SK-N-MC (cell line): ENCODE data around the gene SUPT20HL1.

Experiments
- DNase-seq: peaks from one replicate; pipeline ENCODE4 v3.0.0-alpha.2; 2011; ENCODE audit warnings: low read depth, low spot score
- H3K27ac ChIP-seq: fragments of 200-600 bp; sonication (generic); 2 replicates; pipeline ENCODE4 v1.5.1; 2016; ENCODE audit warnings: mixed run types
- H3K36me3 ChIP-seq: fragments of 200-600 bp; sonication (generic); 2 replicates; pipeline ENCODE4 v1.6.1; 2017; ENCODE audit warnings: antibody characterized with exemption, low read length, mixed read lengths; ENCODE audit not compliant: insufficient read depth
- H3K4me3 ChIP-seq: fragments of 200-600 bp; sonication (generic); 2 replicates; pipeline ENCODE4 v1.5.1; 2016
- H3K9ac ChIP-seq: fragments of 200-600 bp; sonication (generic); 2 replicates; pipeline ENCODE4 v1.8.0; 2017; ENCODE audit warnings: mixed run types, mixed read lengths; ENCODE audit not compliant: insufficient read length
- H3K9me3 ChIP-seq: fragments of 200-600 bp; sonication (generic); 2 replicates; pipeline ENCODE4 v1.6.1; 2017; ENCODE audit warnings: low read depth, mild to moderate bottlenecking, antibody characterized with exemption, low read length, moderate library complexity, mixed read lengths
- EZH2 ChIP-seq: fragments of 200-600 bp; sonication (generic); IDR thresholded peaks from one replicate; pipeline ENCODE4 v1.6.1; 2017; ENCODE audit warnings: antibody characterized with exemption
- FOXP2 ChIP-seq: optimal IDR thresholded peaks from 2 replicates; pipeline ENCODE3; 2011; ENCODE audit warnings: mild to moderate bottlenecking, moderate library complexity; ENCODE audit not compliant: insufficient read depth; ENCODE audit errors: extremely low read length, control extremely low read depth
- POLR2AphosphoS5 ChIP-seq: IDR thresholded peaks from 2 replicates; pipeline ENCODE4 v1.6.1; 2012; ENCODE audit warnings: mild to moderate bottlenecking, low read depth, low read length, borderline replicate concordance

Gene SUPT20HL1

DNA sequence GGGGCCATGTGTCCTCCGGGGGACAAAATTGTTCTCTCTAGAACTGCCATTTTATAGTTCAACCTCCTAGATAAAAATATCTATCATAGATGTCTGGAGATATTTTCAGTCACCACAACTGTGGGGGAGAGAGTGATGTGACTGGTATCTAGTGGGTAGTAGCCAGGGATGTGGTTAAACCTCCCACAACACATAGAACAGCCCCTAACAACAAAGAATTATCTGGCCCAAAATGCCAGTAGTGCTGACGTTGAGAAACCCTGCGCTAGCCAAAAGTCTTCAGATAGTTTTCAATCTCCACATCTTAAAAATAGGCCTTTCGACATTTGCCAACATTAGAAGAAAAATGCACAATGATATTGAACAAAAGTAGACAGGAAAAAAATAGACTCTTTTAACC is 27.6 kb upstream of the SUPT20HL1 start:
- no peak overlapping the region for H3K9ac ChIP-seq
- no peak for DNase-seq
- peak overlapping the region; percentile 25; the same call in 1 of the 2 replicates for H3K27ac ChIP-seq
- no peak for TF ChIP-seq POLR2AphosphoS5
- no peak for TF ChIP-seq FOXP2
- TF ChIP-seq EZH2, result no peak
- no peaks in the 10 kb centered on the region for H3K9me3 ChIP-seq
- no peaks in the 10 kb centered on the region for H3K36me3 ChIP-seq
- H3K4me3 ChIP-seq, result no peak overlapping the region

DNA sequence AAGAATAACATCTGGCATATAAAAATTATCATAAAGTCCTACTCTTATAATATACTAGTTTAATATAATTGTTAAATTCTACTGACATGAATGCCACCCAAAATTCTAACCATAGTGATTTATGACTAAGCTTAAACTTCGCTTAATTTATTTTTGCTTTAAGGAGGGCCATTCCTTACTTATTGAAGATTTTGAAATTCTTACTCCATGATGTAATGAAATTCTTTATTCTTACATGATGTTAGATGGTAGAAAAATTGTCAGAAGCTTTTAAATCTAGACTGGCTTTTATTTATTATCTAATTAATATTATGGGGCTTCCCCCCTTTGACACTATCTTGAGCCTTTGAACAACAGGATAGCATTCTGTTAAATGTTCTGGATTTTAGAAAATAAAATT is 27.1 kb upstream of the SUPT20HL1 start:
- no peaks in the 10 kb centered on the region for H3K36me3 ChIP-seq

DNA sequence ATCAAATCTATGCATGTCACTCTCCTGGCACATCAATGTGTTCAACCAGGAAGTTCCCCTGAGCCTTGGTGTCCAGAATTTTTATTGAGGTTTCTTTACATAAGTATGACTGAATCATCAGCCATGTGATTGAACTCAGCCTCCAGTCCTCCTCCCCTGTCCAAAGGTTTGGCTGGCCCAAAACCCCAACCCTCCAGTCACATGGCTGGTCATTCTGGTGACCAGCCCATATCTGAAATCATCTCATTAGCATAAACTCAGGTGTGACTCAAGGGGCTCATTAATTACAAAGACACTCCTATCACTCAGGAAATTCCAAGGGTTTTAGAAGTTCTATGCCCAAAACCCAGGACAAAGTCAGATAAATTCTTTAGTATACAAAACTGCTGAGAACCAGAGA is 26.0 kb upstream of the SUPT20HL1 start:
- Histone ChIP-seq H3K9me3 (no peaks in the 10 kb centered on the region), H3K4me3 (no peak overlapping the region), H3K27ac (no peak overlapping the region), H3K9ac (no peak overlapping the region), H3K36me3 (no peaks in the 10 kb centered on the region)
- TF ChIP-seq FOXP2, result no peak
- TF ChIP-seq POLR2AphosphoS5, result no peak
- no peak for TF ChIP-seq EZH2
- DNase-seq, result no peak

More for the DNA sequence above, 27.1 kb upstream of the SUPT20HL1 start:
- peak; percentile 44 for DNase-seq
- H3K9ac ChIP-seq, result no peak overlapping the region
- no peaks in the 10 kb centered on the region for H3K9me3 ChIP-seq
- H3K4me3 ChIP-seq, result 0 out of 2 replicates have a peak overlapping the region, but pooled peaks have one; percentile 8
- TF ChIP-seq EZH2 (no peak), FOXP2 (no peak), POLR2AphosphoS5 (no peak)
- H3K27ac ChIP-seq, result no peak overlapping the region

DNA sequence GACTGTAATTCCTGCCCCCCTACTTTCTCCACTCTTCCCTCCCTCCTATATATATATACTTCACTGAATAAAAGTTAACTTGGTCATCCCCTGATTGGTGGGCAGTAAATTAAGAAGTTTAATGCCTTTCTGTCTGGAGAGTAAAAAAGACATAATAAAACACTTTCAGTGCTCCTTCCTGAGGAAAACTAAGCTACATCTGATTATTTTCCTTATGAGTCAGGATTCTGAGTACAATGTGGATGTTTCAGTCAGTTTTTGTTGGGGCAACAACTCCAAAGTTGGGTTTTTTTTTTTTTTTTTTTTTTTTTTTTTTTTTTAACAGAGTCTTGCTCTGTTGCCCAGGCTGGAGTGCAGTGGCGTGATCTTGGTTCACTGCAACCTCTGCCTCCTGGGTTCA is 24.6 kb upstream of the SUPT20HL1 start:
- H3K9ac ChIP-seq, result no peak overlapping the region
- DNase-seq, result no peak
- no peak overlapping the region for H3K27ac ChIP-seq

DNA sequence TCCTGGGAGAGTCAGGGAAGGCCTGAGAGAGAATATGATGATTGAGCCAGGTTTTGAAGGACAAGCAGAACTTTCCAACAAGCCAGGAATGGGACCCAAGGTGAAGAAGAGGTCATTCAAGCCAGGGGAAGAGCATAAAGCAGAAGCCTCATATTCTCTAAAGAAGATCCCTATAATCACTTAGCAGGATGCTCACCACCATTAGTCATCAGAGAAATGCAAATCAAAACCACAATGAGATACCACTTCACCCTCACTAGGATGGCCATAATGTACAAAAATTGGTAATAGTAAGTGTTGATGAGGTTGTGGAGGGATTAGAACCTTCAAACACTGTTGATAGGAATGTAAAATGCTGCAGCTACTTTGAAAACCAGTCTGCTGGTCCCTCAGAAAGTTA is 20.5 kb upstream of the SUPT20HL1 start:
- DNase-seq, result no peak
- Histone ChIP-seq H3K9me3 (no peaks in the 10 kb centered on the region), H3K36me3 (no peaks in the 10 kb centered on the region), H3K4me3 (no peak overlapping the region), H3K9ac (no peak overlapping the region), H3K27ac (no peak overlapping the region)
- TF ChIP-seq POLR2AphosphoS5 (no peak), FOXP2 (no peak), EZH2 (no peak)

More for the DNA sequence above, 24.6 kb upstream of the SUPT20HL1 start:
- no peak for TF ChIP-seq EZH2
- no peak for TF ChIP-seq POLR2AphosphoS5
- TF ChIP-seq FOXP2, result no peak
- Histone ChIP-seq H3K4me3 (no peak overlapping the region), H3K36me3 (no peaks in the 10 kb centered on the region), H3K9me3 (no peaks in the 10 kb centered on the region)

DNA sequence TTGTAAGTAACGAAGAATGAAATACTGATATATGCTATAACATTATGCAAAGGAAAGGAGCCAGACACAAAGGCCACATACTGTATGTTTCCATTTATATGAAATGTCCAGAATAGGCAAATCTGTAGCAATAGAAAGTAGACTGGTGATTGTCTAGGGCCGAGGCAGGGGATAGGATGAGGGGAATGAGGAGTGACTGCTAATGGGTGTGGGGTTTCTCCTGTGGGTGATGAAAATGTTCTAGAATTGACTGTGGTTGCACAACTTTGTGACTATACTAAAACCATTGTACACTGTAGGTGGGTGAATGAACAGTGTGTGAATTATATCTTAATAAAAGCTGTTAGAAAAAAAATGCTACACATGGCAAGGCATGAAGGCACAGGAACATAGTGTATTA is 19.9 kb upstream of the SUPT20HL1 start:
- Histone ChIP-seq H3K9ac (no peak overlapping the region), H3K27ac (no peak overlapping the region), H3K9me3 (no peaks in the 10 kb centered on the region), H3K4me3 (no peak overlapping the region), H3K36me3 (no peaks in the 10 kb centered on the region)
- DNase-seq, result no peak
- TF ChIP-seq FOXP2, result no peak
- TF ChIP-seq EZH2, result no peak
- TF ChIP-seq POLR2AphosphoS5, result no peak

DNA sequence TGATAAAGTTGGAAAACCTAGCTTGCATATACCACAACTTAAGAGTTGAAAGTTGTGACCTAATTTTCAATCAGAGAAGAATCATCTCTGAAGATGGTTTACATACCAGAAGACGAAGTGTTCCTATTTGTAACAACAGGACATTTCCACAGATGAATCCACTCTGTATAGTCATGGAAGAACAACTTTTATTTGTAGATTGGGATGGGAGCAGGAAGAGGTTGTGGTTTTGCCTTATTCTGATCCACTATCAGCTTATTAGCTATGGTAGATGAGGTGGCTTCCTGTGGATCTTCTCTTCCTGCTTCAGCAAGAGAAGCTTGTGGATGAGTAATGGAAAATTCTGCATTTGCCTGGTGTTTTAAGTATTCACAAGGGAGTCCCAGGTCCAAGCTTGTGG is 18.6 kb upstream of the SUPT20HL1 start:
- H3K27ac ChIP-seq, result no peak overlapping the region
- no peak overlapping the region for H3K4me3 ChIP-seq
- H3K36me3 ChIP-seq, result no peaks in the 10 kb centered on the region
- TF ChIP-seq EZH2 (no peak), FOXP2 (no peak), POLR2AphosphoS5 (no peak)
- H3K9me3 ChIP-seq, result no peaks in the 10 kb centered on the region
- DNase-seq, result peak; percentile 30
- no peak overlapping the region for H3K9ac ChIP-seq

DNA sequence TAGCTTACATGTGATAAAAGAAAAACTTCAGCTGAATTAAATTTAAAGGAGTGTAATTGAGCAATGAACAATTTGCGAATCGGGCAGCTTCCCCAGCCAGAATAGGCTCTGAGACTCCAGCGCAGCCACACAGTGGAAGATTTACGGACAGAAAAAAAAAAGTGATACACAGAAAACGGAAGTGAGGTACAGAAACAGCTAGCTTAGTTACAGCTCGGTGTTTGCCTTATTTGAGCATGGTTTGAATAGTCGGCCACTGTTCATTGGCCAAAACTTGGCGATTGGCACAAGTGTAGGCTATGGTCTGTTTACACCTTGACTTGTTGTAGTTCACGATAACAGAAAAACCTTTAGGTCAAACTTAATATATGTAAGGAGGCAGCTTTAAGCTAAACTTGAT is 16.7 kb upstream of the SUPT20HL1 start:
- DNase-seq, result no peak
- Histone ChIP-seq H3K9ac (no peak overlapping the region), H3K27ac (no peak overlapping the region)

DNA sequence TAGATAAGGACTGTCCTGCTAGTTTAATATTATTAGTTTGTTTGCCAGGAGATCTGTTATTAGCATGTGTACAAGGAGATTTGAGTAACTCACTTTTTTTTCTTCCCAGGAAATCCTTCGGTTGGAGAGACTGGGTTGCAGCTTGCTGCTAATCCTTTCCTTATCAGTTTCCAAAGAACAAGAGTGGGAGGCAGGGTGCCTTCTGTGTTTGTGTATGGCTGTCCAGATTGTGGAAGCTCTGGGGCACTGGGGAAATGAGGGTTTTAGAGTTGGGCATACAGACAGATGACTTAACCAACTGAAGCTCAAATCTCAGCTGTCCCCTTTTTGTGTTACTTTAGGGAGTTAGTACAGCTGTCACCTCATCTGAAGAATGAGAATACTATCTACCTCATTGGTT is 12.6 kb upstream of the SUPT20HL1 start:
- Histone ChIP-seq H3K27ac (no peak overlapping the region), H3K4me3 (no peak overlapping the region), H3K9me3 (no peaks in the 10 kb centered on the region), H3K9ac (no peak overlapping the region), H3K36me3 (no peaks in the 10 kb centered on the region)
- DNase-seq, result no peak
- TF ChIP-seq FOXP2, result no peak
- TF ChIP-seq POLR2AphosphoS5, result no peak
- no peak for TF ChIP-seq EZH2

More for the DNA sequence above, 16.7 kb upstream of the SUPT20HL1 start:
- no peaks in the 10 kb centered on the region for H3K9me3 ChIP-seq
- H3K36me3 ChIP-seq, result no peaks in the 10 kb centered on the region
- TF ChIP-seq POLR2AphosphoS5 (no peak), FOXP2 (no peak), EZH2 (no peak)
- H3K4me3 ChIP-seq, result no peak overlapping the region

DNA sequence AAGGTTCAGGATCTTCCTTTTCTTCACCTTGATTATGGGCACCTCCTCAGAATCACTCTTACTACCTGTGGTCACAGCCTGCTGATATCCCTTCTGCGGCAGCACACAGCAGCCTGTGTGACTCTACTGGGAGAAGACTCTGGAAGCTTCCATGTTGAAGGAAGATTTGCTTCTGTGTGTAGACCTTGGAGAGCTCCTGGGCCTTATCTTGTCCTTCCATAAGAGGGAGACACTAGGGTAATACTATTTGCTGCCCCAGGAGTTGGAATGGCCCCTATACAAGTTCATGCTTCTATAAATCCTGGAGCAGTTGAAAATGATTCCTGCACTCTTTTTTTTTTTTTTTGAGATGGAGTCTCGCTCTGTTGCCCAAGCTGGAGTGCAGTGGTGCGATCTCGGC is 10.2 kb upstream of the SUPT20HL1 start:
- TF ChIP-seq FOXP2 (no peak), POLR2AphosphoS5 (no peak), EZH2 (no peak)
- H3K4me3 ChIP-seq, result no peak overlapping the region
- H3K27ac ChIP-seq, result no peak overlapping the region
- no peaks in the 10 kb centered on the region for H3K9me3 ChIP-seq
- no peak overlapping the region for H3K9ac ChIP-seq
- no peak for DNase-seq
- no peaks in the 10 kb centered on the region for H3K36me3 ChIP-seq

DNA sequence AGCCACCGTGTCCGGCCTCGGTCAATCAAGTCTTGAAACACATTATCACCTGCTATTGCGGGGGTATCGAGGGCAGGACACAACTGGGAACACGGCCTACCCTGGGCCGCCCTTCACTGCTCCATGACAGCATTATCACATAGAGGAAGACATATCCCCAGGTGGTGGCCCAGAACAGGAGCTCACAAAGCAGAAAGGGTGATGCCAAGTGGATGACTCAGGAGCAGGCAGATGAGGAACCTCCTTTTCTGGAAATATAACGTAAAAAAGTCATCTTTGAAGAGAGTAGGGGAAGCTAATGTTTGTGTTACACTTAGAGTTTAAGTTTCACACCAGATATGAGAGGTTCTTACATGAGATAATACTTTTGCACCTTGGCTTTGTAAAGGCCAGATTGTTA is 5.3 kb upstream of the SUPT20HL1 start:
- H3K9me3 ChIP-seq, result no peaks in the 10 kb centered on the region
- DNase-seq, result no peak
- H3K4me3 ChIP-seq, result no peak overlapping the region
- no peak overlapping the region for H3K9ac ChIP-seq
- H3K27ac ChIP-seq, result no peak overlapping the region
- no peak for TF ChIP-seq FOXP2
- TF ChIP-seq EZH2, result no peak
- TF ChIP-seq POLR2AphosphoS5, result no peak
- H3K36me3 ChIP-seq, result no peaks in the 10 kb centered on the region
